Spleen (tissue), 11 donors: ENCODE data around the gene PDGFC. TPM values are rescaled to one million over a fixed set of nuclear protein-coding genes. Genes with fewer than 3 reads are reported as not detected.
"Not testable (repeated sequence)": the region's sequence is repeated elsewhere in the genome, so short reads cannot be mapped to it uniquely, and the experiment has no call there.

Experiments
- DNase-seq: peaks from one replicate; pipeline ENCODE4 v3.0.0-alpha.2; 2020
- H3K27ac ChIP-seq, 8 donors: fragments of 200-600 bp; sonication (generic) in 7 of 8; 1 replicate in 4 of 8; 2 replicates in 4 of 8; pipeline versions ENCODE4 v1.5.0 to v1.8.0; 2016 to 2021; ENCODE audit warnings: inconsistent platforms in 4 of 8, mild to moderate bottlenecking in 4 of 8, moderate library complexity in 1 of 8
- H3K27me3 ChIP-seq, 7 donors: fragments of 200-600 bp; sonication (generic) in 6 of 7; replicated peaks in 1 of 7; 1 replicate in 4 of 7; 2 replicates in 3 of 7; pipeline versions ENCODE4 v1.5.0 to v1.8.0; 2016 to 2021; ENCODE audit warnings: inconsistent platforms in 3 of 7, mild to moderate bottlenecking in 1 of 7
- H3K36me3 ChIP-seq, 6 donors: fragments of 200-600 bp; sonication (generic) in 5 of 6; 1 replicate in 4 of 6; 2 replicates in 2 of 6; pipeline versions ENCODE4 v1.5.0 to v1.8.0; 2016 to 2021; ENCODE audit warnings: inconsistent platforms in 2 of 6
- H3K4me1 ChIP-seq, 6 donors: fragments of 200-600 bp; sonication (generic) in 5 of 6; 1 replicate in 3 of 6; 2 replicates in 3 of 6; pipeline versions ENCODE4 v1.5.0 to v1.8.0; 2016 to 2021; ENCODE audit warnings: inconsistent platforms in 3 of 6
- H3K4me3 ChIP-seq, 8 donors: fragments of 200-600 bp; sonication (generic) in 7 of 8; 1 replicate in 4 of 8; 2 replicates in 4 of 8; pipeline versions ENCODE4 v1.5.0 to v1.8.0; 2016 to 2021; ENCODE audit warnings: inconsistent platforms in 4 of 8, mild to moderate bottlenecking in 4 of 8, moderate library complexity in 2 of 8
- H3K9me3 ChIP-seq, 8 donors: fragments of 200-600 bp; sonication (generic) in 7 of 8; 1 replicate in 4 of 8; 2 replicates in 4 of 8; pipeline versions ENCODE4 v1.5.0 to v1.8.0; 2016 to 2021; ENCODE audit warnings: inconsistent platforms in 4 of 8
- POLR2A ChIP-seq, 3 donors: fragments of 450-650 bp; IDR thresholded peaks; one replicate each; pipeline ENCODE4 v1.5.1; 2017; ENCODE audit warnings: antibody characterized with exemption in 3 of 3, mild to moderate bottlenecking in 1 of 3
- POLR2AphosphoS5 ChIP-seq, 3 donors: sonication (generic); formaldehyde crosslinking; IDR thresholded peaks; one replicate each; pipeline ENCODE4 v1.5.1; 2017; ENCODE audit warnings: antibody characterized with exemption in 3 of 3
- WGBS, 5 donors: extraction: QIAGEN DNeasy Blood & Tissue Kit in 3 of 5; methylation state at CpG; one replicate each; pipeline versions ENCODE4 v1.1.5 to v1.1.7; 2013 to 2018; 5-methylcytosine and 5-hydroxymethylcytosine counted together
- intact Hi-C: fragments of 100-400 bp; cut with DNase I; formaldehyde crosslinking; loops from one replicate; pipeline ENCODE4 v1.15.0; 2023; ENCODE audit warnings: low total_unique reads
- polyA plus RNA-seq, 3 donors: library from polyadenylated mRNA; stranded (reverse); fragments of 200-250 nt; gene quantifications; one replicate each; pipeline ENCODE4 v1.2.1, GENCODE V29; 2013
- total RNA-seq, 7 donors: library from RNA; depleted of rRNA in 3 of 7; stranded (reverse); fragments of >200 nt in 3 of 7; fragmentation: NEBNext Ultra II Directional in 4 of 7; extraction: Animal tissue kit (Norgen Biotek cat#: 25700) in 4 of 7; gene quantifications; one replicate each; pipeline versions ENCODE4 v1.1.0 to v1.2.1, GENCODE V29; 2016 to 2021
- TF ChIP-seq, protein P1 (sequence below), 11 experiments: fragments of 200-600 bp in 7 of 11; fragments of 450-650 bp in 4 of 11; sonication (generic) in 4 of 11; IDR thresholded peaks in 8 of 11; conservative IDR thresholded peaks in 3 of 11; 1 replicate in 7 of 11; 2 replicates in 4 of 11; pipeline versions ENCODE4 v1.4.0 to v1.8.0; 2016 to 2021; ENCODE audit warnings: antibody characterized with exemption in 11 of 11, inconsistent platforms in 4 of 11, mild to moderate bottlenecking in 1 of 11
- donor health status: healthy with polysubstance abuse.
- donor health status: DM: no; HTN: no; CAD: no; lungs with moderate emphysema.
- donor health status: DM: no; HTN: no; CAD: no.
- donor health status: Bipolar disorder and iron deficiency.
- donor health status: healthy.
- donor health status: DM: no; HTN: no; CAD: no.
- donor health status: DM: yes; HTN: yes; CAD: no.

PDGFC gene
- total and polyA plus RNA-seq, 10 donors: 1.6 to 24.7 (median 14.8) TPM

DNA sequence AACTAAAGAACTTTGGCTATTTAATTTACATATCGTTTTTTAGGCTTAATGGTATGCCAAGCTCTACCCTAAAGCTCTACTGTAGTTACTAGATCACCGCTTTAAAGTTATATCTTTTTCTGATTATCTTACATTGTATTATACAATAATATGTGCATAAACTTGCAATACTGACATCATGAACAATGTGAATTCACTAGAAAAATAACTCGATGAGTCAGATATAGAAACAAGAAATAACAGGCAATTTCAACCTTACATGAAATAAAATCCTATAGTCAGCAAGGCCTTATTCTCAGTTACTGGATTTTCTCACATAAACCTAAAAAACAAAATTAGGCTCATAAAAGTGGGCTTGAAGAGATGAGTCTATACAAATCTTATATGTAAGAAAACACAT is 32.5 kb downstream of the PDGFC start:
- H3K27ac ChIP-seq: peak overlapping the region in 3 of 8 donors; percentile 14 to 40 (median 32)
- H3K4me1 ChIP-seq: no peaks in the 10 kb centered on the region
- intact Hi-C loops: no loop called here
- 76 to 91% (median 83%) methylated on average over 3 of the region's 3 CpGs for WGBS, 5 donors
- H3K9me3 ChIP-seq: no peaks in the 10 kb centered on the region
- DNase-seq: no peak
- TF ChIP-seq POLR2A (IDR thresholded peaks at IDR 0.05) (no peak), POLR2AphosphoS5 (IDR thresholded peaks at IDR 0.05) (no peak)
- TF ChIP-seq, protein P1, sequence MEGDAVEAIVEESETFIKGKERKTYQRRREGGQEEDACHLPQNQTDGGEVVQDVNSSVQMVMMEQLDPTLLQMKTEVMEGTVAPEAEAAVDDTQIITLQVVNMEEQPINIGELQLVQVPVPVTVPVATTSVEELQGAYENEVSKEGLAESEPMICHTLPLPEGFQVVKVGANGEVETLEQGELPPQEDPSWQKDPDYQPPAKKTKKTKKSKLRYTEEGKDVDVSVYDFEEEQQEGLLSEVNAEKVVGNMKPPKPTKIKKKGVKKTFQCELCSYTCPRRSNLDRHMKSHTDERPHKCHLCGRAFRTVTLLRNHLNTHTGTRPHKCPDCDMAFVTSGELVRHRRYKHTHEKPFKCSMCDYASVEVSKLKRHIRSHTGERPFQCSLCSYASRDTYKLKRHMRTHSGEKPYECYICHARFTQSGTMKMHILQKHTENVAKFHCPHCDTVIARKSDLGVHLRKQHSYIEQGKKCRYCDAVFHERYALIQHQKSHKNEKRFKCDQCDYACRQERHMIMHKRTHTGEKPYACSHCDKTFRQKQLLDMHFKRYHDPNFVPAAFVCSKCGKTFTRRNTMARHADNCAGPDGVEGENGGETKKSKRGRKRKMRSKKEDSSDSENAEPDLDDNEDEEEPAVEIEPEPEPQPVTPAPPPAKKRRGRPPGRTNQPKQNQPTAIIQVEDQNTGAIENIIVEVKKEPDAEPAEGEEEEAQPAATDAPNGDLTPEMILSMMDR (IDR thresholded peaks at IDR 0.05 in 8 of 11, conservative IDR thresholded peaks at IDR 0.05 in 3 of 11): no peak
- no peaks in the 10 kb centered on the region for H3K27me3 ChIP-seq
- H3K4me3 ChIP-seq: no peak overlapping the region
- H3K36me3 ChIP-seq: no peaks in the 10 kb centered on the region

DNA sequence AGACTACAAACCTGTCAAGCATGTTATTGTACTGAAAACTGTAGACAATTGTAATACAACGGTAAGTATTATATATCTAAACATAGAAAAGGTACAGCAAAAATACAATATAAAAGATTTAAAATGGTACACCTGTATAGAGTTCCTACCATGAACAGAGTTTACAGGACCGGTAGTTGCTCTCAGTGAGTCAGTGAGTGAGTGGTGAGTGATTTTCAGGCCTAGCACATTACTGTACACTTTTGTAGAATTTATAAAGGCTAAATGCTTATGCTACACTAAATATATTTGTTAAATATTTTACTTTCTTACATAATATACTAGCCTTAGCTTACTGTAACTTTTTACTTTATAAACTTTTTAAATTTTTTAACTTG is 37.4 kb downstream of the PDGFC start:
- no peak for DNase-seq
- WGBS, 5 donors: 88 to 96% (median 93%) methylated on average over 2 of the region's 2 CpGs
- Histone ChIP-seq H3K9me3 (no peaks in the 10 kb centered on the region), H3K36me3 (no peaks in the 10 kb centered on the region), H3K27me3 (no peaks in the 10 kb centered on the region), H3K27ac (no peak overlapping the region), H3K4me3 (no peak overlapping the region), H3K4me1 (no peaks in the 10 kb centered on the region)
- intact Hi-C loops: no loop called here
- TF ChIP-seq POLR2AphosphoS5 (IDR thresholded peaks at IDR 0.05) (no peak), POLR2A (IDR thresholded peaks at IDR 0.05) (no peak)
- TF ChIP-seq, protein P1 (IDR thresholded peaks at IDR 0.05 in 8 of 11, conservative IDR thresholded peaks at IDR 0.05 in 3 of 11): no peak

DNA sequence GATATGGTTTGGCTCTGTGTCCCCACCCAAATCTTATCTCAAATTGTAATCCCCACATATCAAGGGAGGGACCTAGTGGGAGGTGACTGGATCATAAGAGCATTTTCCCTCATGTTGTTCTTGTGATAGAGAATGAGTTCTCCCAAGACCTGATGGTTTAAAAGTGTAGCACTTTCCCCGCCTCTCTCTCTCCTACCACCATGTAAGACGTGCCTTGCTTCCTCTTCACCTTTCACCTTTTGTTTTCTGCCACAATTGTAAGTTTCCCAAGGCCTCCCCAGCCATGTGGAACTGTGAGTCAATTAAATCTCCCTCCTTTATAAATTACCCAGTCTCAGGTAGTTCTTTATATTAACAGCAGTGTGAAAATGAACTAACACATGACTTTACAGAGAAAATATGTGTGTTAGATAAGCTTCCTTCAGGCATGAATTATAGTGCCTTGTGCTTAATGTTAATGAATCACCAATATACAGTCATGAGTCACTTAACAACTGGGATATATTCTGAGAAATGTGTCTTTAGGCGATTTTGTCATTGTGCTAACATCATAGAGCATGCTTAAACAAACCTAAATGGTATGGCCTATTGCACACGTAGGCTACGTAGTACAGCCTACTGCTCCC is 37.9 kb downstream of the PDGFC start:
- Histone ChIP-seq H3K4me1 (no peaks in the 10 kb centered on the region), H3K27ac (no peak overlapping the region), H3K9me3 (no peaks in the 10 kb centered on the region), H3K27me3 (no peaks in the 10 kb centered on the region), H3K4me3 (no peak overlapping the region), H3K36me3 (no peaks in the 10 kb centered on the region)
- 78 to 93% (median 86%) methylated on average over 5 of the region's 5 CpGs for WGBS, 5 donors
- intact Hi-C loops: no loop called here
- DNase-seq: no peak
- TF ChIP-seq POLR2A (IDR thresholded peaks at IDR 0.05): no peak
- TF ChIP-seq, protein P1 (IDR thresholded peaks at IDR 0.05 in 8 of 11, conservative IDR thresholded peaks at IDR 0.05 in 3 of 11): no peak
- TF ChIP-seq POLR2AphosphoS5 (IDR thresholded peaks at IDR 0.05): no peak

DNA sequence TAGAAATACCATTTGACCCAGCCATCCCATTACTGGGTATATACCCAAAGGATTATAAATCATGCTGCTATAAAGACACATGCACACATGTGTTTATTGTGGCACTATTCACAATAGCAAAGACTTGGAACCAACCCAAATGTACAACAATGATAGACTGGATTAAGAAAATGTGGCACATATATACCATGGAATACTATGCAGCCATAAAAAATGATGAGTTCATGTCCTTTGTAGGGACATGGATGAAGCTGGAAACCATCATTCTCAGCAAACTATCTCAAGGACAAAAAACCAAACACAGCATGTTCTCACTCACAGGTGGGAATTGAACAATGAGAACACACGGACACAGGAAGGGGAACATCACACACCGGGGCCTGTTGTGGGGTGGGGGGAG is 39.2 kb downstream of the PDGFC start:
- WGBS, 5 donors: 60 to 96% (median 73%) methylated on average over 1 to 2 of the region's 2 CpGs; no CpG with 5 or more reads in 2 of the 5 donors
- H3K9me3 ChIP-seq: peaks cover 0 to 11% (median 6%) of the 10 kb centered on the region in 8 donors
- DNase-seq, H3K27ac ChIP-seq, H3K27me3 ChIP-seq, H3K36me3 ChIP-seq, H3K4me3 ChIP-seq, intact Hi-C loops, H3K4me1 ChIP-seq: not testable (repeated sequence)
